AG04449 (cell line): ENCODE data around the gene ANAPC10.

Source experiments
- CTCF ChIA-PET: fragments of 350-600 bp; formaldehyde crosslinking; extraction: SDS; loops from one replicate; lab custom pipeline; 2021; ENCODE audit warnings: antibody characterized with exemption; lab: Yijun Ruan, JAX
- POLR2A ChIA-PET: fragments of 400-600, 350-600 bp; formaldehyde crosslinking; extraction: SDS; loops from one replicate; lab custom pipeline; 2020; ENCODE audit warnings: antibody characterized with exemption, inconsistent platforms; lab: Yijun Ruan, JAX
- DNase-seq: peaks from one replicate; pipeline ENCODE4 v3.0.0-alpha.2; 2010; ENCODE audit warnings: low read depth, low spot score
- H3K4me3 ChIP-seq: 2 replicates; pipeline ENCODE4 v1.5.1; 2011; ENCODE audit warnings: low read depth, mild to moderate bottlenecking, control low read depth, low read length
- TF ChIP-seq, protein P1 (sequence below): IDR thresholded peaks from one replicate; pipeline ENCODE4 v1.5.1; 2011; ENCODE audit warnings: mild to moderate bottlenecking, moderate library complexity, low read length, control low read depth, inconsistent platforms; ENCODE audit not compliant: insufficient read depth; ENCODE audit errors: missing control alignments

Gene ANAPC10

DNA sequence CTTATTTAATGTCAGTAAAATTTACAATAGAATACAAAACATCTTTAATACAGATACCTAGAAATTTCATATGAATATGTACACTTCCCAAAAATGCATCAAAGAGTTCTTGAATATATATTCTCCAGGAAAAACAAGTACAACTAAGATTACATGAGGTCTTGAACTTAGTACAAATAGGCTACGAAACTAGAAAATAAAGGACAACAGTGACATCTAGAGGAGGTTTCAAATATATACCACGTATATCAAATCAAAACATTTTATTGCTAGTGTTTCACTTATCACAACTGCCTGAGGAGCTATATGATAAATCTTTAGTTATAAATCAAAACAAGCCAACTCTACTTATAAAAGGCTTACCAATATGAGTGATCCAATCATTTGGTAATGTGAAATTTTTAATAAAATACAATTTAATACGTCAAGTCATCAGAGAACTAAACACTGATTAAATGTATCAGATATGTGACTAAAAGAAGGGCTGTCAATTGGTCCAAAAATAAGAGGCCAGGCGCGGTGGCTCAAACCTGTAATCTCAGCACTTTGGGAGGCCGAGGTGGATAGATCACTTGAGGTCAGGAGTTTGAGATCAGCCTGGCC lies 36.6 kb downstream of the ANAPC10 start:
- no peak for DNase-seq
- CTCF ChIA-PET = interaction anchor here (0.7 to 3.3 kb wide), 24 partner anchors 8 to 889 kb away, joined by 3 to 19 read pairs (median 4); no protein-coding TSS in a partner anchor
- POLR2A ChIA-PET = no interaction called here
- TF ChIP-seq, protein P1, sequence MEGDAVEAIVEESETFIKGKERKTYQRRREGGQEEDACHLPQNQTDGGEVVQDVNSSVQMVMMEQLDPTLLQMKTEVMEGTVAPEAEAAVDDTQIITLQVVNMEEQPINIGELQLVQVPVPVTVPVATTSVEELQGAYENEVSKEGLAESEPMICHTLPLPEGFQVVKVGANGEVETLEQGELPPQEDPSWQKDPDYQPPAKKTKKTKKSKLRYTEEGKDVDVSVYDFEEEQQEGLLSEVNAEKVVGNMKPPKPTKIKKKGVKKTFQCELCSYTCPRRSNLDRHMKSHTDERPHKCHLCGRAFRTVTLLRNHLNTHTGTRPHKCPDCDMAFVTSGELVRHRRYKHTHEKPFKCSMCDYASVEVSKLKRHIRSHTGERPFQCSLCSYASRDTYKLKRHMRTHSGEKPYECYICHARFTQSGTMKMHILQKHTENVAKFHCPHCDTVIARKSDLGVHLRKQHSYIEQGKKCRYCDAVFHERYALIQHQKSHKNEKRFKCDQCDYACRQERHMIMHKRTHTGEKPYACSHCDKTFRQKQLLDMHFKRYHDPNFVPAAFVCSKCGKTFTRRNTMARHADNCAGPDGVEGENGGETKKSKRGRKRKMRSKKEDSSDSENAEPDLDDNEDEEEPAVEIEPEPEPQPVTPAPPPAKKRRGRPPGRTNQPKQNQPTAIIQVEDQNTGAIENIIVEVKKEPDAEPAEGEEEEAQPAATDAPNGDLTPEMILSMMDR = peak; percentile 6
- H3K4me3 ChIP-seq = no peak overlapping the region

DNA sequence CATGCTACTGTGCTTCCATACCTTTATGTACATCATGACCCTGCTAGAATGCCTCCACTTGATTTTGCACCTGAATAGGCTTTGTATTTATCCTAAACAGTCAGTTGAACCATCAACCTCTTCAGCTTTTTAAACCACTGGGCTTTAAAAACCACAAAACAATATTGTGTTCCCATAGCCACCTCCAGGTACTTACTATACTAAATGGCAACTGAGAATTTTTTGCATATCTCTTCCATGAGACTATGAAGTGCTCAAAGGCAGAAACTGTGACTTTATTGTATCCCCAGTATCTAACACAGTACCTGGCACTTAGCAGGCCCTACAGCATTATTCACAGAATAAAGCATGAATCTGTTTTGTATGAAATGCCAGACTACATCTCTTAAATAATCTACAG lies 39.7 kb downstream of the ANAPC10 start:
- TF ChIP-seq, protein P1 = no peak
- no peak overlapping the region for H3K4me3 ChIP-seq
- POLR2A ChIA-PET = no interaction called here
- DNase-seq = no peak
- CTCF ChIA-PET = interaction anchor here (1.1 to 2.0 kb wide), 2 partner anchors 10 to 303 kb away, joined by 4 to 5 read pairs; no protein-coding TSS in a partner anchor

DNA sequence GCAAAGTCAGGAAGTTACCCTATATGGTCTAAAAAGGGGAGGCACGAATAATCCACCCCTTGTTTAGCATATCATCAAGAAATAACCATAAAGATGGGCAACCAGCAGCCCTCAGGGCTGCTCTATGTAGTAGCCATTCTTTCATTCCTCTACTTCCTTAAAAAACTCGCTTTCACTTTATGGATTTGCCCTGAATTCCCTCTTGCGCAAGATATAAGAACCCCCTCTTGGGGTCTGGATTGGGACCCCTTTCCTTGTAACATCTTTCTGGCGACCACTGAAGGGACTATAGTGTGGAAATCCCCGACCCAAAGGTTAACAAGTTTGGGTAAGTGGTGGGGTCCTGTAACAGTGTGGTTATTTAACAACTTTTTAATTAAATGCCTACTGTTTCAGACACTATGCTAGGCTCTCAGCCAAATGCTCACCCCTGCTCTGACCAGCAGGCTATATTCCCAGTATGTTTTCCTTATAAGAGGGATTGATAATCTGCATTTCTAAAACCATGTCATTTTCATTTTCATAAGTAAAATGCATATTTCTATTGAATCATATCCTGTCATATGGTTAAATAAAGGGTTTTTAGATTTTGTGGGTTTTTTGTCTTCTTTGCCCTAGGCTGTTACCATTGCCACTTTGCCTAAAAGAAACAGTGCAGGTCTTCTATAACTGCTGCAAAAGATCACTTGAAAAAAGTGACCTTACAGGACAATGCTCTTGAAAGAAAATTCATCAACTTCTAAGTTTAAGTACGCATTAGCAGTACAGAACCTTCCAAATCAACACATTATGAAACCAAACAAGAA lies 41.5 kb downstream of the ANAPC10 start:
- TF ChIP-seq, protein P1 = no peak
- no peak for DNase-seq
- H3K4me3 ChIP-seq = no peak overlapping the region
- POLR2A ChIA-PET = no interaction called here
- CTCF ChIA-PET = no interaction called here

DNA sequence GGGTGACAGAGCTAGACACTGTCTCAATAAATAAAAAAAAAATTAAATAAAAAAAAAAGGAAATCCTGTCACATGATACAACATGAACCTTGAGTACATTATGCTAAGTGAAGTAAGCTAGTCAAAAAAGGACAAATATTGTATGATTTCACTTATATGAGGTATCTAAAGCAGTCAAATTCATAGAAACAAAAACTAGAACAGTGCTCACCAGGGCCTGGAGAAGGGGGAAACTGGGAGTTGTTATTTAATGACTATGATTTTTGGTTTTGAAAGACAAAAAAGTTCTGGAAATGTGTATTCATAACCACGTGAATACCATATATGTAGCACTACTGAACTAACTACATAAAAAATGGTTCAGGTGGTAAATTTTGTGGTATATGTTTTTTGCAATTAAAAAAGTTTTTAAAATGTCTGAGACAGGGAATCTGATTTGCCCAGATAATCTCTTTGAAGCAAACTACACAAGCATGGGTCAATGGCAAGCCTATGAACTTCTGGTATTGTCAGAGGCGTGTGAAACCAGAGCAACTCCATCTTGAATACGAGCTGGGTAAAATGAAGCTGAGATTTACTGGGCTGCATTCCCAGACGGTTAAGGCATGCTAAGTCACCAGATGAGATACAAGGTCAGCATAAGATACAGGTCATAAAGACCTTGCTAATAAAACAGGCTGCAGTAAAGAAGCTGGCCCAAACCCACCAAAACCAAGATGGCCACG lies 42.3 kb downstream of the ANAPC10 start:
- TF ChIP-seq, protein P1 = no peak
- ChIA-PET CTCF (interaction anchor here (1.1 kb wide), 1 partner anchor 41 kb away, joined by 3 read pairs; no protein-coding TSS in a partner anchor), POLR2A (no interaction called here)
- H3K4me3 ChIP-seq = no peak overlapping the region
- DNase-seq = no peak

DNA sequence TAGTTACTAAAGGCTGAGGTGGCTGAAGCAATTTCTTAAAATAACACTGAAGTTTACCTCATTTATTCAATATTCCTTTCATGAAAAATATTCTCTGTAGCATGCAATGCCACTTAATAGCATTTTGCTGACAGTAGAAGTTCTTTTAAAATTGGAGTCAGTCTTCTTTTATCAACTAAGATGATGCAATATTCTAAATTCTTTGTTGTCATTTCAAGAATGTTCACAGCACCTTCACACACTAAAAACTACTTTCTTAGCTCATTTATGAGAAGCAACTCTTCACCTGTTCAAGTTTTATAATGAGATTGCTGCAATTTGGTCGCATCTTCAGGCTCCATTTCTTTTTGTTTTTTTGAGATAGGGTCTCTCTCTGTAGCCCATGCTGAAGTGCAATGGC lies 48.8 kb downstream of the ANAPC10 start:
- POLR2A ChIA-PET = no interaction called here
- CTCF ChIA-PET = interaction anchor here (3.3 kb wide), 1 partner anchor 13 kb away, joined by 16 read pairs; no protein-coding TSS in a partner anchor
- no peak for DNase-seq
- H3K4me3 ChIP-seq = no peak overlapping the region
- TF ChIP-seq, protein P1 = no peak
